ENCODE data around the gene GPR150. TPM values are rescaled to one million over a fixed set of nuclear protein-coding genes. Genes with fewer than 3 reads are reported as not detected.

GPR150 gene
- total RNA-seq, 1 donor from 2014 or later = 0.14 TPM

DNA sequence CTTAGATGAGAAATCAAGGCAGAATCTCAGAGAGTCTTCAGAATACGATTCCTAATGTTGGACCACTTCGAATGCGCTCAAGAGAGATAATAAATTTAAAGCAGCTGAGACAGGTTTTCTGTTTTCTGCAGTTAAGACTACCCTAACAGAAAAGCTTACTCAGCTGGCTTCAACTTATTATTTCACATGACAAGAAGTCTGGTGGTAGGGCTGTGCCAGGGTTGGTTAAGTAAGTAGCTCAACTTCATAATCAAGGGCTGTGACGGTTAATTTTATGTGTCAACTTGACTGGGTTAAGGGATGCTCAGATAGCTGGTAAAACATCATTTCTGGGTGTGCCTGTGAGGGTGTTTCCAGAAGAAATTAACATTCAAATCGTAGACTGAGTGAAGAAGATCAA is 3.8 kb downstream of the GPR150 start:
- TF ChIP-seq CTCF (IDR thresholded peaks at IDR 0.05; ENCODE audit: borderline replicate concordance) = no peak
- Histone ChIP-seq H3K36me3 (no peaks in the 10 kb centered on the region), H3K27me3 (ENCODE audit: low read depth) (peaks cover 8% of the 10 kb centered on the region), H3K27ac (replicated peaks) (no peak overlapping the region), H3K4me1 (peaks cover 24% of the 10 kb centered on the region), H3K4me3 (no peak overlapping the region), H3K9me3 (replicated peaks) (no peaks in the 10 kb centered on the region)
- intact Hi-C loops (cut with micrococcal nuclease) = no loop called here
- DNase-seq = no peak

DNA sequence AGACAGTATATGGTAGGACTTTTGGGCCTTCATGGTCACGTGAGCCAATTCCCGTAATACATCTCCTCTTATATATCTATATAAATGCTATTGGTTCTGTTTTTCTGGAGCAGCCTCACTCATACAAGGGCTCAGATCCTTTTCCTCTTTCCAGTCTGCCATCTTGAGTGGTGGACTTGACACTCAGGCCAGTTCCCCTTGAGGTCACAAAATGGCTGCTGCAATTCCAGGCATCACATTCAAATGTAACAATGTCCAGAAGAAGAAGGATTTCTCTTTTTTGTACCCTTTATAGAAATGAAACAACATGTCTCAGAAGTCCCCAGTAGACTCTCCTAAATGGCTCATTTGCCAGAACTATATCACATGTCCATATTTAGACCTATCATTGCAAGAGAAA is 4.5 kb downstream of the GPR150 start:
- Histone ChIP-seq H3K4me3 (no peak overlapping the region), H3K36me3 (no peaks in the 10 kb centered on the region), H3K27me3 (ENCODE audit: low read depth) (peaks cover 6% of the 10 kb centered on the region), H3K4me1 (peaks cover 21% of the 10 kb centered on the region), H3K9me3 (replicated peaks) (no peaks in the 10 kb centered on the region), H3K27ac (replicated peaks) (no peak overlapping the region)
- intact Hi-C loops (cut with micrococcal nuclease) = no loop called here
- DNase-seq = no peak
- no peak for TF ChIP-seq CTCF (IDR thresholded peaks at IDR 0.05; ENCODE audit: borderline replicate concordance)

DNA sequence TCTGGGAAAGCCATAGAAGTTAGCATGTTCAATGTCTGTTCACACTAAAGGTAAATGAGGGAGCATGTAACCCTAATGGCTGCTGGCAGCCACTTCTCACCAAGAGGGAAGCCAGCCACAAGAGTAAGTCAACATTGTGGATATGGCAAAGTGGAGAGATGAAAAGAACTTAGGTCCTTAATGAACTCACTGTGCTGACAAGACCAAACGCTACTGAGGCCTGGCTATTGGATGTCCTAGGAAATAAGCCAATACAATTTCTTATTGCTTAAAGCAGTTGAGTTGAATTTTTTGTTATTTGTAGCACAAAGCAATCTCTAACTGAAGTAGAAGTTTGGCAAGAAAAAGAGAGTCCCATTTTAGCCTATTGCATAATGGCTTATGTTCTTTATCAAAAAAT is 6.8 kb downstream of the GPR150 start:
- H3K27me3 ChIP-seq (ENCODE audit: low read depth) = no peaks in the 10 kb centered on the region
- no peak for DNase-seq
- peaks cover 8% of the 10 kb centered on the region for H3K4me1 ChIP-seq
- no peak overlapping the region for H3K4me3 ChIP-seq
- TF ChIP-seq CTCF (IDR thresholded peaks at IDR 0.05; ENCODE audit: borderline replicate concordance) = no peak
- no peak overlapping the region for H3K27ac ChIP-seq (replicated peaks)
- intact Hi-C loops (cut with micrococcal nuclease) = no loop called here
- H3K36me3 ChIP-seq = no peaks in the 10 kb centered on the region
- H3K9me3 ChIP-seq (replicated peaks) = no peaks in the 10 kb centered on the region

DNA sequence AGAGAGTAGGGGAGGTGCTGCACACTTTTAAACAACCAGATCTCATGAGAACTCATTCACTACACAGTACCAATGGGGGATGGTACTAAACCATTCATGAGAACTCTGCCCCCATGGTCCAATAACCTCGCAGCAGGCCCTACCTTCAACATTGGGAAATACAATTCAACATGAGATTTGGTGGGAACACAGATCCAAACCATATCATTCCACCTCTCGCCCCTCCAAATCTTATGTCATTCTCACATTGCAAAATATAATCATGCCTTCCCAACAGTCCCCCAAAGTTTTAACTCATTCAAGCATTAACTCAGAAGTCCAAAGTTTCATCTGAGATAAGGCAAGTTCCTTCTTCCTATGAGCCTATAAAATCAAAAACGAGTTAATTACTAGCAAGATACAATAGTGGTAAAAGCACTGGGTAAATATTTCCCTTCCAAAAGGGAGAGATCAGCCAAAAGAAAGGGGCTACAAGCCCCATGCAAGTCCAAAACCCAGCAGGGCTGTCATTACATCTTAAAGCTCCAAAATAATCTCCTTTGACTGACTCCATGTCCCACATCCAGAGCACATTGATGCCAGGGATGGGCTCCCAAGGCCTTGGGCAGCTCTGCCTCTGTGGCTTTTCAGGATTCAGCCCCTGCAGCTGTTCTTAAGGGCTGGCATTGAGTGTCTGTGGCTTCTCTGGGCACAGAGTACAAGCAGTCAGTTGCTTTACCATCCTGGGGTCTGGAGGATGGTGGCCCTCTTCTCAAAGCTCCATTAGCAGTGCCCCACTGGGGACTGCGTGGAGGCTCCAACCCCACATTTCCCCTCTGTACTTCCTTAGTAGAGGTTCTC is 8.3 kb downstream of the GPR150 start:
- Histone ChIP-seq H3K27me3 (ENCODE audit: low read depth) (no peaks in the 10 kb centered on the region), H3K36me3 (no peaks in the 10 kb centered on the region), H3K4me3 (no peak overlapping the region), H3K4me1 (peaks cover 13% of the 10 kb centered on the region), H3K27ac (replicated peaks) (no peak overlapping the region), H3K9me3 (replicated peaks) (no peaks in the 10 kb centered on the region)
- TF ChIP-seq CTCF (IDR thresholded peaks at IDR 0.05; ENCODE audit: borderline replicate concordance) = no peak
- intact Hi-C loops (cut with micrococcal nuclease) = no loop called here
- no peak for DNase-seq

GRCh38 chr5:95628933-95629332 is 9.0 kb downstream of the GPR150 start:
- intact Hi-C loops (cut with micrococcal nuclease) = no loop called here
- no peaks in the 10 kb centered on the region for H3K9me3 ChIP-seq (replicated peaks)
- no peak overlapping the region for H3K27ac ChIP-seq (replicated peaks)
- no peak overlapping the region for H3K4me3 ChIP-seq
- H3K36me3 ChIP-seq = no peaks in the 10 kb centered on the region
- H3K4me1 ChIP-seq = peaks cover 13% of the 10 kb centered on the region
- no peak for DNase-seq
- no peaks in the 10 kb centered on the region for H3K27me3 ChIP-seq (ENCODE audit: low read depth)
- TF ChIP-seq CTCF (IDR thresholded peaks at IDR 0.05; ENCODE audit: borderline replicate concordance) = no peak
